WTC11 (cell line): ENCODE measurements around the gene CDH13. TPM values are rescaled to one million over a fixed set of nuclear protein-coding genes. Genes with fewer than 3 reads are reported as not detected.
A peak's percentile ranks its signal among the peaks of the same experiment; 100 is the strongest.

Source experiments
- ATAC-seq: fragments of 200-7000 bp; cut with Tn5 transposase; 2 replicates; pipeline ENCODE4 v1.10.0; 2021; ENCODE audit warnings: mild to moderate bottlenecking, moderate library complexity
- CTCF ChIA-PET: fragments of 300-600 bp; sonication (Branson Sonifier 250); formaldehyde crosslinking; loops from one replicate; lab custom pipeline; 2021; ENCODE audit warnings: antibody characterized with exemption; lab: Charles Lee
- POLR2A ChIA-PET: fragments of 350-600 bp; sonication (Branson Sonifier 250); formaldehyde crosslinking; loops from one replicate; lab custom pipeline; 2021; ENCODE audit warnings: antibody characterized with exemption; lab: Charles Lee
- DNase-seq: peaks from one replicate; pipeline ENCODE4 v3.0.0; 2021; ENCODE audit warnings: low spot score
- H3K27ac Mint-ChIP-seq: 2 replicates; pipeline ENCODE4 v1.8.0; 2021; ENCODE audit warnings: mixed read lengths
- H3K27me3 Mint-ChIP-seq: 2 replicates; pipeline ENCODE4 v1.8.0; 2021; ENCODE audit warnings: low read depth, mild to moderate bottlenecking, moderate library complexity, mixed read lengths
- H3K36me3 Mint-ChIP-seq: 2 replicates; pipeline ENCODE4 v1.8.0; 2021; ENCODE audit warnings: mixed read lengths
- H3K4me1 Mint-ChIP-seq: 2 replicates; pipeline ENCODE4 v1.8.0; 2022; ENCODE audit warnings: mixed read lengths
- H3K4me3 Mint-ChIP-seq: 2 replicates; pipeline ENCODE4 v1.8.0; 2021; ENCODE audit warnings: mild to moderate bottlenecking, moderate library complexity, mixed read lengths
- H3K9me3 Mint-ChIP-seq: 2 replicates; pipeline ENCODE4 v1.8.0; 2021; ENCODE audit warnings: mixed read lengths
- AR ChIP-seq: fragments of 250-450 bp; sonication (Bioruptor Pico); IDR thresholded peaks from 2 replicates; pipeline ENCODE4 v1.9.0; 2021; ENCODE audit warnings: mild to moderate bottlenecking
- E2F5 ChIP-seq: sonication (generic); formaldehyde crosslinking; IDR thresholded peaks from 2 replicates; pipeline ENCODE4 v1.8.1; 2022; ENCODE audit warnings: mild to moderate bottlenecking, moderate library complexity, missing genetic modification reagents
- ETV6 ChIP-seq: sonication (generic); formaldehyde crosslinking; IDR thresholded peaks from 2 replicates; pipeline ENCODE4 v1.8.1; 2022; ENCODE audit warnings: mild to moderate bottlenecking, missing genetic modification reagents
- FOXJ3 ChIP-seq: sonication (generic); formaldehyde crosslinking; IDR thresholded peaks from 2 replicates; pipeline ENCODE4 v1.9.0; 2021; ENCODE audit warnings: missing genetic modification reagents, mild to moderate bottlenecking, borderline replicate concordance
- GABPB1 ChIP-seq: sonication (generic); formaldehyde crosslinking; IDR thresholded peaks from 2 replicates; pipeline ENCODE4 v1.8.1; 2023; ENCODE audit warnings: mild to moderate bottlenecking, missing genetic modification reagents
- MAX ChIP-seq: sonication (generic); formaldehyde crosslinking; IDR thresholded peaks from 2 replicates; pipeline ENCODE4 v1.8.0; 2022; ENCODE audit warnings: mild to moderate bottlenecking, missing genetic modification reagents
- MXD4 ChIP-seq: fragments of 250-450 bp; sonication (Bioruptor Pico); IDR thresholded peaks from 2 replicates; pipeline ENCODE4 v1.8.0; 2021; ENCODE audit warnings: mild to moderate bottlenecking, moderate library complexity, borderline replicate concordance
- NFYB ChIP-seq: sonication (generic); formaldehyde crosslinking; conservative IDR thresholded peaks from 2 replicates; pipeline ENCODE4 v1.8.0; 2022; ENCODE audit warnings: low read depth, missing genetic modification reagents
- STAT6 ChIP-seq: sonication (generic); formaldehyde crosslinking; conservative IDR thresholded peaks from 2 replicates; pipeline ENCODE4 v1.8.1; 2023; ENCODE audit warnings: mild to moderate bottlenecking, low read depth, missing genetic modification reagents, moderate library complexity
- TEAD4 ChIP-seq: sonication (generic); formaldehyde crosslinking; IDR thresholded peaks from 2 replicates; pipeline ENCODE4 v1.8.0; 2022; ENCODE audit warnings: mild to moderate bottlenecking, missing genetic modification reagents
- TP53 ChIP-seq: sonication (generic); formaldehyde crosslinking; IDR thresholded peaks from 2 replicates; pipeline ENCODE4 v1.8.1; 2023; ENCODE audit warnings: mild to moderate bottlenecking, missing genetic modification reagents
- USF2 ChIP-seq: sonication (generic); formaldehyde crosslinking; IDR thresholded peaks from 2 replicates; pipeline ENCODE4 v1.8.1; 2023; ENCODE audit warnings: mild to moderate bottlenecking, missing genetic modification reagents, moderate library complexity
- ZBTB21 ChIP-seq: sonication (generic); formaldehyde crosslinking; IDR thresholded peaks from 2 replicates; pipeline ENCODE4 v1.8.1; 2023; ENCODE audit warnings: mild to moderate bottlenecking, missing genetic modification reagents, borderline replicate concordance
- ZNF121 ChIP-seq: sonication (generic); formaldehyde crosslinking; IDR thresholded peaks from 2 replicates; pipeline ENCODE4 v1.8.0; 2023; ENCODE audit warnings: missing genetic modification reagents
- ZNF138 ChIP-seq: sonication (generic); formaldehyde crosslinking; conservative IDR thresholded peaks from 2 replicates; pipeline ENCODE4 v1.8.1; 2022; ENCODE audit warnings: mild to moderate bottlenecking, moderate library complexity, missing genetic modification reagents
- ZNF317 ChIP-seq: sonication (generic); formaldehyde crosslinking; IDR thresholded peaks from 2 replicates; pipeline ENCODE4 v1.8.1; 2023; ENCODE audit warnings: low read depth, mild to moderate bottlenecking, moderate library complexity, missing genetic modification reagents, borderline replicate concordance
- ZNF396 ChIP-seq: fragments of 250-450 bp; sonication (Bioruptor Pico); IDR thresholded peaks from 2 replicates; pipeline ENCODE4 v1.8.0; 2021; ENCODE audit warnings: mild to moderate bottlenecking, moderate library complexity, borderline replicate concordance
- ZNF416 ChIP-seq: fragments of 250-450 bp; sonication (Bioruptor Pico); IDR thresholded peaks from 2 replicates; pipeline ENCODE4 v1.9.0; 2021; ENCODE audit warnings: mild to moderate bottlenecking, inconsistent platforms
- ZNF512 ChIP-seq: sonication (generic); formaldehyde crosslinking; IDR thresholded peaks from 2 replicates; pipeline ENCODE4 v1.8.1; 2022; ENCODE audit warnings: missing genetic modification reagents, borderline replicate concordance
- ZNF671 ChIP-seq: fragments of 250-450 bp; sonication (Bioruptor Pico); IDR thresholded peaks from 2 replicates; pipeline ENCODE4 v1.8.0; 2021; ENCODE audit warnings: mild to moderate bottlenecking
- total RNA-seq: library from RNA; stranded (reverse); gene quantifications from 3 replicates; pipeline ENCODE4 v1.2.3, GENCODE V29; 2021

Gene CDH13
- total RNA-seq, 1 experiment from 2014 or later = 0.81 TPM

GRCh38 chr16:83004868-83005652, 378.3 kb downstream of the CDH13 start (continued):
- TF ChIP-seq USF2 (CRISPR knock-in tag) (peak; percentile 85), ZNF317 (CRISPR knock-in tag) (no peak)

GRCh38 chr16:83005653-83006160, 378.9 kb downstream of the CDH13 start:
- peaks cover 5% of the 10 kb centered on the region for H3K4me1 Mint-ChIP-seq
- no peak overlapping the region for H3K27ac Mint-ChIP-seq
- H3K36me3 Mint-ChIP-seq = no peaks in the 10 kb centered on the region
- ChIA-PET POLR2A (no interaction called here), CTCF (interaction anchor here (1.0 to 1.1 kb wide), 2 partner anchors 210 to 775 kb away, joined by 3 read pairs; no protein-coding TSS in a partner anchor)
- peaks cover 13% of the 10 kb centered on the region for H3K9me3 Mint-ChIP-seq
- no peaks in the 10 kb centered on the region for H3K27me3 Mint-ChIP-seq
- TF ChIP-seq E2F5 = no peak
- TF ChIP-seq MXD4 = no peak
- no peak overlapping the region for H3K4me3 Mint-ChIP-seq
- DNase-seq (no peak), ATAC-seq (no peak)

GRCh38 chr16:83010776-83011720, 384.3 kb downstream of the CDH13 start:
- Mint-ChIP-seq H3K27ac (no peak overlapping the region), H3K4me3 (no peak overlapping the region), H3K36me3 (no peaks in the 10 kb centered on the region), H3K9me3 (no peaks in the 10 kb centered on the region; the same call in 1 of the 2 replicates), H3K4me1 (no peaks in the 10 kb centered on the region), H3K27me3 (no peaks in the 10 kb centered on the region)
- TF ChIP-seq FOXJ3 (CRISPR knock-in tag) (no peak), ETV6 (CRISPR knock-in tag) (no peak), NFYB (CRISPR knock-in tag) (no peak), GABPB1 (CRISPR knock-in tag) (no peak), AR (no peak), STAT6 (CRISPR knock-in tag) (no peak), ZNF416 (no peak), ZNF671 (no peak), ZBTB21 (no peak), ZNF512 (CRISPR knock-in tag) (no peak), TEAD4 (CRISPR knock-in tag) (no peak), TP53 (CRISPR knock-in tag) (no peak), MAX (CRISPR knock-in tag) (no peak), ZNF121 (CRISPR knock-in tag) (no peak), ZNF396 (CRISPR knock-in tag) (no peak), ZNF138 (CRISPR knock-in tag) (no peak)
- CTCF ChIA-PET = no interaction called here
- no peak for ATAC-seq
- DNase-seq = no peak
- POLR2A ChIA-PET = no interaction called here
